Upper lobe of left lung (tissue), 6 donors: Measurements from ENCODE around the gene PDE4D. TPM values are rescaled to one million over a fixed set of nuclear protein-coding genes. Genes with fewer than 3 reads are reported as not detected.

Experiments used
- ATAC-seq, 2 donors: fragments of 200-7000 bp; cut with Tn5 transposase; one replicate each; pipeline ENCODE4 v1.9.1; 2022; ENCODE audit warnings: mild to moderate bottlenecking in 2 of 2, moderate library complexity in 2 of 2; ENCODE audit not compliant: low FRiP score in 2 of 2
- DNase-seq, 2 donors: peaks; one replicate each; pipeline ENCODE4 v3.0.0-alpha.2; 2019 to 2020
- H3K27ac ChIP-seq, 4 donors: fragments of 200-600 bp; sonication (generic); one replicate each; pipeline ENCODE4 v1.5.1; 2016 to 2019
- H3K27me3 ChIP-seq, 4 donors: fragments of 200-600 bp; sonication (generic); one replicate each; pipeline ENCODE4 v1.5.1; 2017 to 2019
- H3K36me3 ChIP-seq, 4 donors: fragments of 200-600 bp; sonication (generic); one replicate each; pipeline ENCODE4 v1.5.1; 2016 to 2019
- H3K4me1 ChIP-seq, 4 donors: fragments of 200-600 bp; sonication (generic); one replicate each; pipeline ENCODE4 v1.5.1; 2018 to 2019
- H3K4me3 ChIP-seq, 4 donors: fragments of 200-600 bp; sonication (generic); one replicate each; pipeline ENCODE4 v1.5.1; 2017 to 2019; ENCODE audit warnings: mild to moderate bottlenecking in 2 of 4, moderate library complexity in 1 of 4
- H3K9me3 ChIP-seq, 4 donors: fragments of 200-600 bp; sonication (generic); one replicate each; pipeline ENCODE4 v1.5.1; 2018 to 2019
- CTCF ChIP-seq, 6 experiments: fragments of 450-650 bp in 4 of 6; fragments of 200-600 bp in 2 of 6; sonication (generic) in 2 of 6; IDR thresholded peaks; one replicate each; pipeline ENCODE4 v1.5.1; 2016 to 2019; ENCODE audit warnings: antibody characterized with exemption in 6 of 6
- EP300 ChIP-seq, 4 donors: sonication (generic); formaldehyde crosslinking; IDR thresholded peaks; one replicate each; pipeline ENCODE4 v1.5.1; 2017; ENCODE audit warnings: antibody characterized with exemption in 4 of 4, control low read depth in 2 of 4
- POLR2A ChIP-seq, 4 donors: fragments of 450-650 bp; IDR thresholded peaks; one replicate each; pipeline ENCODE4 v1.5.1; 2016 to 2017; ENCODE audit warnings: antibody characterized with exemption in 4 of 4, mild to moderate bottlenecking in 2 of 4
- POLR2AphosphoS5 ChIP-seq, 2 donors: sonication (generic); formaldehyde crosslinking; IDR thresholded peaks; one replicate each; pipeline ENCODE4 v1.5.1; 2017; ENCODE audit warnings: antibody characterized with exemption in 2 of 2
- WGBS, 2 donors: methylation state at CpG; one replicate each; pipeline ENCODE4 v1.1.5; 2017 to 2018; 5-methylcytosine and 5-hydroxymethylcytosine counted together
- total RNA-seq, 6 donors: library from RNA; depleted of rRNA in 4 of 6; stranded (reverse); fragments of >200 nt in 4 of 6; gene quantifications; one replicate each; pipeline versions ENCODE4 v1.1.0 to v1.2.1, GENCODE V29; 2016 to 2021
- donor health status: DM: no; HTN: no; CAD: no; lungs with moderate emphysema.
- donor health status: DM: no; HTN: yes; CAD: no; lungs with severe emphysema.

PDE4D gene
- total RNA-seq, 6 donors from 2014 or later, result 50.4 to 188 (median 84.0) TPM

GRCh38 chr5:59437176-59437575, 456.4 kb downstream of the PDE4D start:
- no peak overlapping the region for H3K4me3 ChIP-seq
- WGBS, 2 donors, result 61 to 72% methylated on average over 2 of the region's 2 CpGs
- H3K27ac ChIP-seq, result no peak overlapping the region
- DNase-seq (no peak), ATAC-seq (no peak)
- H3K9me3 ChIP-seq, result no peaks in the 10 kb centered on the region
- TF ChIP-seq EP300 (IDR thresholded peaks at IDR 0.05) (no peak), POLR2A (IDR thresholded peaks at IDR 0.05) (no peak), POLR2AphosphoS5 (IDR thresholded peaks at IDR 0.05) (no peak), CTCF (IDR thresholded peaks at IDR 0.05) (no peak)
- H3K36me3 ChIP-seq, result no peaks in the 10 kb centered on the region
- no peaks in the 10 kb centered on the region for H3K27me3 ChIP-seq
- no peaks in the 10 kb centered on the region for H3K4me1 ChIP-seq

- no peak overlapping the region for H3K27ac ChIP-seq
- H3K4me3 ChIP-seq, result no peak overlapping the region
- no peaks in the 10 kb centered on the region for H3K9me3 ChIP-seq
- no peaks in the 10 kb centered on the region for H3K27me3 ChIP-seq
- TF ChIP-seq POLR2A (IDR thresholded peaks at IDR 0.05), result no peak
- no peak for TF ChIP-seq POLR2AphosphoS5 (IDR thresholded peaks at IDR 0.05)
- no peak for TF ChIP-seq EP300 (IDR thresholded peaks at IDR 0.05)
- no peak for TF ChIP-seq CTCF (IDR thresholded peaks at IDR 0.05)
- DNase-seq (no peak), ATAC-seq (no peak)
- no peaks in the 10 kb centered on the region for H3K36me3 ChIP-seq
- WGBS, 2 donors, result 78 to 79% methylated on average over 5 of the region's 5 CpGs
- H3K4me1 ChIP-seq, result no peaks in the 10 kb centered on the region
Observed at GRCh38 chr5:59436364-59437148, 457.0 kb downstream of the PDE4D start.

GRCh38 chr5:59433174-59433573, 460.4 kb downstream of the PDE4D start:
- no peak for TF ChIP-seq CTCF (IDR thresholded peaks at IDR 0.05)
- TF ChIP-seq POLR2AphosphoS5 (IDR thresholded peaks at IDR 0.05), result no peak
- no peak for TF ChIP-seq POLR2A (IDR thresholded peaks at IDR 0.05)
- no peak for TF ChIP-seq EP300 (IDR thresholded peaks at IDR 0.05)
- 64 to 73% methylated on average over 1 of the region's 1 CpG for WGBS, 2 donors
- H3K27ac ChIP-seq, result no peak overlapping the region
- no peaks in the 10 kb centered on the region for H3K36me3 ChIP-seq
- ATAC-seq (no peak), DNase-seq (no peak)
- no peaks in the 10 kb centered on the region for H3K9me3 ChIP-seq
- H3K4me3 ChIP-seq, result no peak overlapping the region
- H3K27me3 ChIP-seq, result no peaks in the 10 kb centered on the region
- H3K4me1 ChIP-seq, result no peaks in the 10 kb centered on the region

- Histone ChIP-seq H3K36me3 (no peaks in the 10 kb centered on the region), H3K4me1 (no peaks in the 10 kb centered on the region), H3K4me3 (no peak overlapping the region), H3K9me3 (no peaks in the 10 kb centered on the region), H3K27me3 (no peaks in the 10 kb centered on the region), H3K27ac (no peak overlapping the region)
- WGBS, 2 donors, result 93 to 98% methylated on average over 9 of the region's 9 CpGs
- ATAC-seq, result no peak
- DNase-seq, result no peak
- TF ChIP-seq POLR2AphosphoS5 (IDR thresholded peaks at IDR 0.05) (no peak), EP300 (IDR thresholded peaks at IDR 0.05) (no peak), CTCF (IDR thresholded peaks at IDR 0.05) (no peak), POLR2A (IDR thresholded peaks at IDR 0.05) (no peak)
Observed at GRCh38 chr5:59430066-59430685, 463.4 kb downstream of the PDE4D start.
